HFF-Myc (cell line): ENCODE results near the gene HRK.

ENCODE experiments used
- DNase-seq: peaks from one replicate; pipeline ENCODE4 v3.0.0-alpha.2; 2011; ENCODE audit warnings: low read depth; ENCODE audit errors: extremely low read depth
- H3K4me3 ChIP-seq: replicated peaks from 2 replicates; pipeline ENCODE4 v1.5.1; 2011; ENCODE audit warnings: low read depth, mild to moderate bottlenecking, control low read depth, low read length
- CTCF ChIP-seq: IDR thresholded peaks from 2 replicates; pipeline ENCODE4 v1.5.1; 2012; ENCODE audit warnings: mild to moderate bottlenecking, low read depth, low read length, control low read depth; ENCODE audit errors: missing control alignments

The HRK gene

GRCh38 chr12:116887897-116888296, 6.7 kb upstream of the HRK start:
- TF ChIP-seq CTCF: no peak
- H3K4me3 ChIP-seq: no peak overlapping the region
- no peak for DNase-seq

- no peak for TF ChIP-seq CTCF
- DNase-seq: no peak
- no peak overlapping the region for H3K4me3 ChIP-seq
Measured at GRCh38 chr12:116887244-116887643, 6.0 kb upstream of the HRK start.

GRCh38 chr12:116885491-116885890, 4.2 kb upstream of the HRK start:
- H3K4me3 ChIP-seq: no peak overlapping the region
- TF ChIP-seq CTCF: no peak
- DNase-seq: no peak

- DNase-seq: no peak
- no peak overlapping the region for H3K4me3 ChIP-seq
- no peak for TF ChIP-seq CTCF
Measured at GRCh38 chr12:116884871-116885270, 3.6 kb upstream of the HRK start.

- no peak for DNase-seq
- no peak overlapping the region for H3K4me3 ChIP-seq
- peak; percentile 40 for TF ChIP-seq CTCF
Measured at GRCh38 chr12:116882742-116883141, 1.5 kb upstream of the HRK start.

- DNase-seq: no peak
- 0 out of 2 replicates have a peak overlapping the region, but pooled peaks have one; percentile 13 for H3K4me3 ChIP-seq
- no peak for TF ChIP-seq CTCF
Measured at GRCh38 chr12:116881877-116882507, 751 bp upstream of the HRK start.

- H3K4me3 ChIP-seq: peak overlapping the region; percentile 24; the same call in 1 of the 2 replicates
- DNase-seq: no peak
- no peak for TF ChIP-seq CTCF
Measured at GRCh38 chr12:116880817-116881324, 370 bp downstream of the HRK start.
